Measurements from ENCODE around the gene YTHDC1. TPM values are rescaled to one million over a fixed set of nuclear protein-coding genes. Genes with fewer than 3 reads are reported as not detected.
A peak's percentile ranks its signal among the peaks of the same experiment; 100 is the strongest.
"Not testable (repeated sequence)": the region's sequence is repeated elsewhere in the genome, so short reads cannot be mapped to it uniquely, and the experiment has no call there.

Gene YTHDC1
- total RNA-seq (10 to 100 TPM; 85.4 to 93.5 TPM), polyA plus RNA-seq (ENCODE audit: insufficient read length in 2 of 2) (100 to 1,000 TPM in 1 of 2 donors, 10 to 100 TPM in 1; 85.7 to 101 TPM)
- long read RNA-seq, donor 1, full-length matches to known transcripts: 10 of 48 reads
- long read RNA-seq, donor 1, partial matches to known transcripts: 38 of 48 reads
- long read RNA-seq, donor 1, other reads (novel, unspliced or antisense): 0 of 48 reads
- long read RNA-seq, donor 2, full-length matches to known transcripts: 3 of 10 reads
- long read RNA-seq, donor 2, partial matches to known transcripts: 7 of 10 reads
- long read RNA-seq, donor 2, other reads (novel, unspliced or antisense): 0 of 10 reads
- long read RNA-seq, donor 3, partial matches to known transcripts: 18 of 19 reads
- long read RNA-seq, donor 3, other reads (novel, unspliced or antisense): 0 of 19 reads
- long read RNA-seq, donor 4, full-length matches to known transcripts: 11 of 104 reads
- long read RNA-seq, donor 4, partial matches to known transcripts: 93 of 104 reads
- long read RNA-seq, donor 4, other reads (novel, unspliced or antisense): 0 of 104 reads

GRCh38 chr4:68349649-68350360, at the start of gene YTHDC1:
YTHDC1 (minus strand) TSS chr4:68350090; CDS start chr4:68349753, 337 bp downstream.
- Histone ChIP-seq H3K36me3 (ENCODE audit: control insufficient read depth, insufficient read depth, low read length) (no peaks in the 10 kb centered on the region), H3K4me3 (ENCODE audit: low read depth, low read length) (peak within 1 kb of the TSS; percentile 91), H3K9me3 (ENCODE audit: control insufficient read depth, insufficient read depth, low read length) (no peaks in the 10 kb centered on the region), H3K4me1 (ENCODE audit: control insufficient read depth, insufficient read depth, low read length) (no peaks in the 10 kb centered on the region), H3K27ac (ENCODE audit: low read depth, low read length) (peak within 1 kb of the TSS; percentile 99), H3K27me3 (ENCODE audit: control insufficient read depth, insufficient read depth, low read length) (no peaks in the 10 kb centered on the region)
- WGBS (ENCODE audit: insufficient coverage): under 1% methylated on average over 63 of the region's 67 CpGs
- peak; percentile 94 to 99 (median 96) for DNase-seq (ENCODE audit: low read depth in 4 of 6, low spot score in 6 of 6)

GRCh38 chr4:68399306-68399705, 49.4 kb upstream of the YTHDC1 start:
- 100% methylated on average over 1 of the region's 4 CpGs for WGBS (ENCODE audit: insufficient coverage)
- H3K9me3 ChIP-seq (ENCODE audit: control insufficient read depth, insufficient read depth, low read length): no peaks in the 10 kb centered on the region
- no peaks in the 10 kb centered on the region for H3K27me3 ChIP-seq (ENCODE audit: control insufficient read depth, insufficient read depth, low read length)
- H3K36me3 ChIP-seq (ENCODE audit: control insufficient read depth, insufficient read depth, low read length): no peaks in the 10 kb centered on the region
- H3K27ac ChIP-seq (ENCODE audit: low read depth, low read length): no peak overlapping the region
- H3K4me1 ChIP-seq (ENCODE audit: control insufficient read depth, insufficient read depth, low read length): no peaks in the 10 kb centered on the region
- no peak for DNase-seq (ENCODE audit: low read depth in 4 of 6, low spot score in 6 of 6)
- no peak overlapping the region for H3K4me3 ChIP-seq (ENCODE audit: low read depth, low read length)

- H3K4me3 ChIP-seq (ENCODE audit: low read depth, low read length): no peak overlapping the region
- H3K36me3 ChIP-seq (ENCODE audit: control insufficient read depth, insufficient read depth, low read length): no peaks in the 10 kb centered on the region
- H3K4me1 ChIP-seq (ENCODE audit: control insufficient read depth, insufficient read depth, low read length): no peaks in the 10 kb centered on the region
- no peaks in the 10 kb centered on the region for H3K27me3 ChIP-seq (ENCODE audit: control insufficient read depth, insufficient read depth, low read length)
- H3K9me3 ChIP-seq (ENCODE audit: control insufficient read depth, insufficient read depth, low read length): no peaks in the 10 kb centered on the region
- no peak overlapping the region for H3K27ac ChIP-seq (ENCODE audit: low read depth, low read length)
- WGBS (ENCODE audit: insufficient coverage): 100% methylated on average over 1 of the region's 1 CpG
- no peak for DNase-seq (ENCODE audit: low read depth in 4 of 6, low spot score in 6 of 6)
These were observed 46.9 kb upstream of the YTHDC1 start for GRCh38 chr4:68396756-68397155.

- WGBS (ENCODE audit: insufficient coverage): 13% methylated on average over 1 of the region's 3 CpGs
- DNase-seq (ENCODE audit: low read depth in 4 of 6, low spot score in 6 of 6): peak in 1 of 6 donors; percentile 35
- Histone ChIP-seq H3K36me3 (ENCODE audit: control insufficient read depth, insufficient read depth, low read length) (no peaks in the 10 kb centered on the region), H3K4me1 (ENCODE audit: control insufficient read depth, insufficient read depth, low read length) (no peaks in the 10 kb centered on the region), H3K27ac (ENCODE audit: low read depth, low read length) (no peak overlapping the region), H3K27me3 (ENCODE audit: control insufficient read depth, insufficient read depth, low read length) (no peaks in the 10 kb centered on the region), H3K4me3 (ENCODE audit: low read depth, low read length) (no peak overlapping the region), H3K9me3 (ENCODE audit: control insufficient read depth, insufficient read depth, low read length) (no peaks in the 10 kb centered on the region)
These were observed 41.5 kb upstream of the YTHDC1 start for GRCh38 chr4:68391436-68391835.

GRCh38 chr4:68390205-68390935, 40.5 kb upstream of the YTHDC1 start:
- DNase-seq (ENCODE audit: low read depth in 4 of 6, low spot score in 6 of 6): peak in 2 of 6 donors; percentile 11 to 21
- no peaks in the 10 kb centered on the region for H3K36me3 ChIP-seq (ENCODE audit: control insufficient read depth, insufficient read depth, low read length)
- 90% methylated on average over 1 of the region's 1 CpG for WGBS (ENCODE audit: insufficient coverage)
- no peaks in the 10 kb centered on the region for H3K4me1 ChIP-seq (ENCODE audit: control insufficient read depth, insufficient read depth, low read length)
- no peak overlapping the region for H3K4me3 ChIP-seq (ENCODE audit: low read depth, low read length)
- no peak overlapping the region for H3K27ac ChIP-seq (ENCODE audit: low read depth, low read length)
- no peaks in the 10 kb centered on the region for H3K27me3 ChIP-seq (ENCODE audit: control insufficient read depth, insufficient read depth, low read length)
- H3K9me3 ChIP-seq (ENCODE audit: control insufficient read depth, insufficient read depth, low read length): no peaks in the 10 kb centered on the region

GRCh38 chr4:68389386-68389913, 39.6 kb upstream of the YTHDC1 start:
- H3K36me3 ChIP-seq (ENCODE audit: control insufficient read depth, insufficient read depth, low read length); H3K27me3 ChIP-seq (ENCODE audit: control insufficient read depth, insufficient read depth, low read length); H3K9me3 ChIP-seq (ENCODE audit: control insufficient read depth, insufficient read depth, low read length); H3K4me1 ChIP-seq (ENCODE audit: control insufficient read depth, insufficient read depth, low read length); H3K4me3 ChIP-seq (ENCODE audit: low read depth, low read length); H3K27ac ChIP-seq (ENCODE audit: low read depth, low read length); DNase-seq (ENCODE audit: low read depth in 4 of 6, low spot score in 6 of 6): not testable (repeated sequence)
- WGBS (ENCODE audit: insufficient coverage): 75% methylated on average over 5 of the region's 6 CpGs

- no CpG with 5 or more reads among the region's 4 CpGs for WGBS (ENCODE audit: insufficient coverage)
- no peak overlapping the region for H3K27ac ChIP-seq (ENCODE audit: low read depth, low read length)
These were observed 38.5 kb upstream of the YTHDC1 start for GRCh38 chr4:68388347-68388865.

GRCh38 chr4:68385267-68385666, 35.4 kb upstream of the YTHDC1 start:
- H3K27me3 ChIP-seq (ENCODE audit: control insufficient read depth, insufficient read depth, low read length): no peaks in the 10 kb centered on the region
- no peaks in the 10 kb centered on the region for H3K9me3 ChIP-seq (ENCODE audit: control insufficient read depth, insufficient read depth, low read length)
- no peak overlapping the region for H3K4me3 ChIP-seq (ENCODE audit: low read depth, low read length)
- no peaks in the 10 kb centered on the region for H3K36me3 ChIP-seq (ENCODE audit: control insufficient read depth, insufficient read depth, low read length)
- no peak for DNase-seq (ENCODE audit: low read depth in 4 of 6, low spot score in 6 of 6)
- WGBS (ENCODE audit: insufficient coverage): no CpG with 5 or more reads among the region's 2 CpGs
- H3K27ac ChIP-seq (ENCODE audit: low read depth, low read length): no peak overlapping the region
- no peaks in the 10 kb centered on the region for H3K4me1 ChIP-seq (ENCODE audit: control insufficient read depth, insufficient read depth, low read length)

More at GRCh38 chr4:68388347-68388865, 38.5 kb upstream of the YTHDC1 start:
- Histone ChIP-seq H3K4me3 (ENCODE audit: low read depth, low read length) (no peak overlapping the region), H3K27me3 (ENCODE audit: control insufficient read depth, insufficient read depth, low read length) (no peaks in the 10 kb centered on the region), H3K36me3 (ENCODE audit: control insufficient read depth, insufficient read depth, low read length) (no peaks in the 10 kb centered on the region), H3K9me3 (ENCODE audit: control insufficient read depth, insufficient read depth, low read length) (no peaks in the 10 kb centered on the region), H3K4me1 (ENCODE audit: control insufficient read depth, insufficient read depth, low read length) (no peaks in the 10 kb centered on the region)
- DNase-seq (ENCODE audit: low read depth in 4 of 6, low spot score in 6 of 6): peak in 1 of 6 donors; percentile 5

- Histone ChIP-seq H3K4me3 (ENCODE audit: low read depth, low read length) (no peak overlapping the region), H3K36me3 (ENCODE audit: control insufficient read depth, insufficient read depth, low read length) (no peaks in the 10 kb centered on the region), H3K27me3 (ENCODE audit: control insufficient read depth, insufficient read depth, low read length) (no peaks in the 10 kb centered on the region), H3K27ac (ENCODE audit: low read depth, low read length) (no peak overlapping the region), H3K4me1 (ENCODE audit: control insufficient read depth, insufficient read depth, low read length) (no peaks in the 10 kb centered on the region), H3K9me3 (ENCODE audit: control insufficient read depth, insufficient read depth, low read length) (no peaks in the 10 kb centered on the region)
- WGBS (ENCODE audit: insufficient coverage): 100% methylated on average over 1 of the region's 3 CpGs
- no peak for DNase-seq (ENCODE audit: low read depth in 4 of 6, low spot score in 6 of 6)
These were observed 33.2 kb upstream of the YTHDC1 start for GRCh38 chr4:68383115-68383514.
